ENCODE measurements around the gene CPNE5. TPM values are rescaled to one million over a fixed set of nuclear protein-coding genes. Genes with fewer than 3 reads are reported as not detected.
"Not testable (repeated sequence)": the region's sequence is repeated elsewhere in the genome, so short reads cannot be mapped to it uniquely, and the experiment has no call there.

CPNE5 gene
- total RNA-seq, 2 experiments from 2014 or later, result 0.19 to 0.28 TPM

- H3K27me3 ChIP-seq (ENCODE audit: control insufficient read depth in 1 of 2, insufficient read depth in 2 of 2, low read length in 2 of 2), result no peaks in the 10 kb centered on the region
- peaks cover 1% of the 10 kb centered on the region for H3K27me3 Mint-ChIP-seq
- intact Hi-C loops (cut with DNase I, micrococcal nuclease), result no loop called here
- H3K36me3 ChIP-seq (ENCODE audit: insufficient read depth, low read length), result no peaks in the 10 kb centered on the region
- H3K4me3 ChIP-seq (ENCODE audit: low read length), result no peak overlapping the region
- no peaks in the 10 kb centered on the region for H3K9me3 ChIP-seq (ENCODE audit: control insufficient read depth in 1 of 2, insufficient read depth in 1 of 2, low read length in 2 of 2)
- H3K4me1 ChIP-seq (ENCODE audit: insufficient read depth, low read length), result no peaks in the 10 kb centered on the region
- CTCF ChIA-PET, result interaction anchor here (0.6 kb wide), 1 partner anchor 912 kb away, joined by 3 read pairs; no protein-coding TSS in a partner anchor
- H3K27ac Mint-ChIP-seq, result no peak overlapping the region
- H3K4me1 Mint-ChIP-seq (ENCODE audit: low read depth), result no peaks in the 10 kb centered on the region
- POLR2A ChIA-PET, result no interaction called here
- ATAC-seq (ENCODE audit: poor library complexity), result no peak
- H3K36me3 Mint-ChIP-seq (ENCODE audit: low read depth), result no peaks in the 10 kb centered on the region
- H3K9me3 Mint-ChIP-seq, result no peaks in the 10 kb centered on the region
- DNase-seq, result no peak
- no peak overlapping the region for H3K27ac ChIP-seq (ENCODE audit: low read depth in 1 of 2, low read length in 2 of 2)
- H3K4me3 Mint-ChIP-seq, result no peak overlapping the region
- TF ChIP-seq, protein P1, sequence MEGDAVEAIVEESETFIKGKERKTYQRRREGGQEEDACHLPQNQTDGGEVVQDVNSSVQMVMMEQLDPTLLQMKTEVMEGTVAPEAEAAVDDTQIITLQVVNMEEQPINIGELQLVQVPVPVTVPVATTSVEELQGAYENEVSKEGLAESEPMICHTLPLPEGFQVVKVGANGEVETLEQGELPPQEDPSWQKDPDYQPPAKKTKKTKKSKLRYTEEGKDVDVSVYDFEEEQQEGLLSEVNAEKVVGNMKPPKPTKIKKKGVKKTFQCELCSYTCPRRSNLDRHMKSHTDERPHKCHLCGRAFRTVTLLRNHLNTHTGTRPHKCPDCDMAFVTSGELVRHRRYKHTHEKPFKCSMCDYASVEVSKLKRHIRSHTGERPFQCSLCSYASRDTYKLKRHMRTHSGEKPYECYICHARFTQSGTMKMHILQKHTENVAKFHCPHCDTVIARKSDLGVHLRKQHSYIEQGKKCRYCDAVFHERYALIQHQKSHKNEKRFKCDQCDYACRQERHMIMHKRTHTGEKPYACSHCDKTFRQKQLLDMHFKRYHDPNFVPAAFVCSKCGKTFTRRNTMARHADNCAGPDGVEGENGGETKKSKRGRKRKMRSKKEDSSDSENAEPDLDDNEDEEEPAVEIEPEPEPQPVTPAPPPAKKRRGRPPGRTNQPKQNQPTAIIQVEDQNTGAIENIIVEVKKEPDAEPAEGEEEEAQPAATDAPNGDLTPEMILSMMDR (IDR thresholded peaks at IDR 0.05), result no peak
Measured at GRCh38 chr6:36813526-36813925, 25.7 kb downstream of the CPNE5 start.

DNA sequence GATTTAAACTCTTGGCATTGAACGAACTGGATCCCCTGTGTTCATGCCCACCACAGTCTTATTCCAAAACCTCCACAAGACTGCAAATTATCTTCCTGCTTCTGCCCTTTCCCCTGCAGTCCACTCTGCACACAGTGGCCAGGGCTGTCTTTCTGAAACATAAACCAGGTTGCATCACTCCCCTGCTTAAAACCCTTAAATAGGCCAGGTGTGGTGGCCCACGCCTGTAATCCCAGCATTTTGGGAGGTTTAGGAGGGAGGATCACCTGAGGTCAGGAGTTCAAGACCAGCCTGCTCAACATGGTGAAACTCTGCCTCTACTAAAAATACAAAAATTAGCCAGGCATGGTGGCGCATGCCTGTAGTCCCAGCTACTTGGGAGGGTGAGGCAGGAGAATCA, 26.2 kb downstream of the CPNE5 start:
- H3K4me1 Mint-ChIP-seq (ENCODE audit: low read depth); H3K4me3 ChIP-seq (ENCODE audit: low read length); H3K4me3 Mint-ChIP-seq; H3K4me1 ChIP-seq (ENCODE audit: insufficient read depth, low read length); H3K27ac ChIP-seq (ENCODE audit: low read depth in 1 of 2, low read length in 2 of 2); H3K36me3 ChIP-seq (ENCODE audit: insufficient read depth, low read length); intact Hi-C loops (cut with DNase I, micrococcal nuclease); DNase-seq; H3K27me3 ChIP-seq (ENCODE audit: control insufficient read depth in 1 of 2, insufficient read depth in 2 of 2, low read length in 2 of 2); H3K36me3 Mint-ChIP-seq (ENCODE audit: low read depth); H3K27ac Mint-ChIP-seq; ATAC-seq (ENCODE audit: poor library complexity); H3K27me3 Mint-ChIP-seq; H3K9me3 ChIP-seq (ENCODE audit: control insufficient read depth in 1 of 2, insufficient read depth in 1 of 2, low read length in 2 of 2); H3K9me3 Mint-ChIP-seq; POLR2A ChIA-PET: not testable (repeated sequence)
- CTCF ChIA-PET, result interaction anchor here (0.6 kb wide), 1 partner anchor 912 kb away, joined by 3 read pairs; no protein-coding TSS in a partner anchor

DNA sequence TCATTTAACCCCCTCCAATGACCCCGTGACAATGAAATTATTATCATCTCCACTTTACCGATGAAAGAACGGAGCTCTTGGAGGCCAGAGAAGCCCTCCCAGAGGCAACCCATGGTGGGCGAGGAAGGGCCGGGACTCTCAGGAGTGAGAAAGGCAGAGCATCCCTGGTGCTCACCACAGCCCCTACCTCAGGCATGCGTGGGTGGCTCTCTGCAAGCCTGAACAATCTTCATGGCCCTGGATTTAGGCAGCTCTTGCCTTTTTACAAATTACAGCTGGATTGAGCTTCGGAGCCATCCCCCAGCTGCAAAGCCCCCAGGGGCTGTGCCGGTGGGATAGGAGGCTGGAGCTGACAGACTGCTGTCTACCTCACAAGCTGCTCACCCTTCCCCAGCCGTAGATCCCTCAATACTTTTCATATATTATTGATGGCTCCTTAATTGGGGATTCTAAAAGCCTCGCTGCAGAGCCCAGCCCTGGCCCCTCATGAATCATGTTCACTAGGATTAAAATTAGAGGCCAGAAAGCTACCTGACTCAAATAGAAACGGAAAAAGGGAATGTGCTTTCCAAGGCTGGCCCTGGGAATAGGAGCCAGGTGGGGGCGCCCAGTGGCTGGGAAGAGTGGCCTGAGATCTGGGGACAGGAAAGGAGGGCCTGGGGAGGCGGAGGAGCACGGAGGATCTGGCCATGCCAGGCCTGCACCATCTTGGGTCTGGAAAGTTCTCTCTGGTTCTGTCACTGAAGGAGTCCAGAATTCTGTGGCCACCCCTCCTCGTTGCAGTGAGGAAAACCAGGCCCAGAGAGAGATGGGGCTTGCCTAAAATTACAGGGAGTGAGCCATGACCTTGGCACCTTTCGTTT, 29.1 kb downstream of the CPNE5 start:
- Histone ChIP-seq H3K4me1 (ENCODE audit: insufficient read depth, low read length) (no peaks in the 10 kb centered on the region), H3K9me3 (ENCODE audit: control insufficient read depth in 1 of 2, insufficient read depth in 1 of 2, low read length in 2 of 2) (no peaks in the 10 kb centered on the region), H3K4me3 (ENCODE audit: low read length) (no peak overlapping the region), H3K27ac (ENCODE audit: low read depth in 1 of 2, low read length in 2 of 2) (no peak overlapping the region), H3K27me3 (ENCODE audit: control insufficient read depth in 1 of 2, insufficient read depth in 2 of 2, low read length in 2 of 2) (no peaks in the 10 kb centered on the region), H3K36me3 (ENCODE audit: insufficient read depth, low read length) (no peaks in the 10 kb centered on the region)
- intact Hi-C loops (cut with DNase I, micrococcal nuclease), result no loop called here
- no peak overlapping the region for H3K4me3 Mint-ChIP-seq
- no peak overlapping the region for H3K27ac Mint-ChIP-seq
- DNase-seq, result no peak
- no peaks in the 10 kb centered on the region for H3K4me1 Mint-ChIP-seq (ENCODE audit: low read depth)
- no peak for ATAC-seq (ENCODE audit: poor library complexity)
- H3K36me3 Mint-ChIP-seq (ENCODE audit: low read depth), result no peaks in the 10 kb centered on the region
- POLR2A ChIA-PET, result no interaction called here
- H3K9me3 Mint-ChIP-seq, result no peaks in the 10 kb centered on the region
- peaks cover 4% of the 10 kb centered on the region for H3K27me3 Mint-ChIP-seq
- CTCF ChIA-PET, result no interaction called here
- TF ChIP-seq, protein P1 (IDR thresholded peaks at IDR 0.05), result no peak
